Hematopoietic multipotent progenitor cell (in vitro differentiated cells): ENCODE results near the gene ZAR1. TPM values are rescaled to one million over a fixed set of nuclear protein-coding genes. Genes with fewer than 3 reads are reported as not detected.

Experiments
- total RNA-seq: library from RNA; depleted of rRNA; stranded (reverse); fragments of >200 nt; gene quantifications from one replicate; pipeline ENCODE4 v1.2.3, GENCODE V29; 2012

The ZAR1 gene
- total RNA-seq, 1 donor: under 0.01 TPM

Other genes with a start within 250 kb of the ZAR1 start
- 14.8 TPM for gene TEC, start 220.4 kb upstream of the ZAR1 start, total RNA-seq
- gene SLAIN2, start 148.7 kb upstream of the ZAR1 start, total RNA-seq: 17.5 TPM
- gene SLC10A4, start 6.9 kb upstream of the ZAR1 start, total RNA-seq: 2.7 TPM